Right atrium auricular region (tissue), 2 donors: ENCODE results near the gene VWC2. TPM values are rescaled to one million over a fixed set of nuclear protein-coding genes. Genes with fewer than 3 reads are reported as not detected.

Experiments used
- DNase-seq: peaks from one replicate; pipeline ENCODE4 v3.0.0-alpha.2; 2019; ENCODE audit warnings: low spot score
- H3K27ac ChIP-seq, 2 donors: fragments of 200-600 bp; sonication (generic); 1 replicate in 1 of 2; 2 replicates in 1 of 2; pipeline ENCODE4 v1.5.1; 2016 to 2019
- H3K27me3 ChIP-seq, 2 donors: fragments of 200-600 bp; sonication (generic); one replicate each; pipeline versions ENCODE4 v1.5.1 to v1.6.0; 2017 to 2019
- H3K36me3 ChIP-seq: fragments of 200-600 bp; sonication (generic); one replicate; pipeline ENCODE4 v1.5.1; 2016
- H3K4me1 ChIP-seq, 2 donors: fragments of 200-600 bp; sonication (generic); one replicate each; pipeline versions ENCODE4 v1.5.1 to v1.6.0; 2017 to 2019
- H3K4me3 ChIP-seq, 2 donors: fragments of 200-600 bp; sonication (generic); 1 replicate in 1 of 2; 2 replicates in 1 of 2; pipeline ENCODE4 v1.5.1; 2017 to 2019; ENCODE audit warnings: mild to moderate bottlenecking in 1 of 2, moderate library complexity in 1 of 2
- H3K9me3 ChIP-seq, 2 donors: fragments of 200-600 bp; sonication (generic); one replicate each; pipeline ENCODE4 v1.5.1; 2019
- total RNA-seq, 2 donors: library from RNA; depleted of rRNA; stranded (reverse); fragments of >200 nt; gene quantifications; one replicate each; pipeline ENCODE4 v1.1.0, GENCODE V29; 2016
- TF ChIP-seq, protein P1 (sequence below), 2 donors: fragments of 200-600 bp; sonication (generic); IDR thresholded peaks; one replicate each; pipeline ENCODE4 v1.5.1; 2019; ENCODE audit warnings: antibody characterized with exemption in 2 of 2

Gene VWC2
- 1 to 10 TPM; 1.7 to 4.0 TPM for total RNA-seq

GRCh38 chr7:49773218-49773935 is at the start of gene VWC2:
Gene VWC2, plus strand, starts transcription at chr7:49773638. Its CDS starts 1,798 bp downstream, at chr7:49775436.
- no peaks in the 10 kb centered on the region for H3K36me3 ChIP-seq
- TF ChIP-seq, protein P1, sequence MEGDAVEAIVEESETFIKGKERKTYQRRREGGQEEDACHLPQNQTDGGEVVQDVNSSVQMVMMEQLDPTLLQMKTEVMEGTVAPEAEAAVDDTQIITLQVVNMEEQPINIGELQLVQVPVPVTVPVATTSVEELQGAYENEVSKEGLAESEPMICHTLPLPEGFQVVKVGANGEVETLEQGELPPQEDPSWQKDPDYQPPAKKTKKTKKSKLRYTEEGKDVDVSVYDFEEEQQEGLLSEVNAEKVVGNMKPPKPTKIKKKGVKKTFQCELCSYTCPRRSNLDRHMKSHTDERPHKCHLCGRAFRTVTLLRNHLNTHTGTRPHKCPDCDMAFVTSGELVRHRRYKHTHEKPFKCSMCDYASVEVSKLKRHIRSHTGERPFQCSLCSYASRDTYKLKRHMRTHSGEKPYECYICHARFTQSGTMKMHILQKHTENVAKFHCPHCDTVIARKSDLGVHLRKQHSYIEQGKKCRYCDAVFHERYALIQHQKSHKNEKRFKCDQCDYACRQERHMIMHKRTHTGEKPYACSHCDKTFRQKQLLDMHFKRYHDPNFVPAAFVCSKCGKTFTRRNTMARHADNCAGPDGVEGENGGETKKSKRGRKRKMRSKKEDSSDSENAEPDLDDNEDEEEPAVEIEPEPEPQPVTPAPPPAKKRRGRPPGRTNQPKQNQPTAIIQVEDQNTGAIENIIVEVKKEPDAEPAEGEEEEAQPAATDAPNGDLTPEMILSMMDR (IDR thresholded peaks at IDR 0.05) = no peak
- no peaks in the 10 kb centered on the region for H3K9me3 ChIP-seq
- no peaks in the 10 kb centered on the region for H3K27me3 ChIP-seq
- H3K4me1 ChIP-seq = peaks cover 0 to 35% of the 10 kb centered on the region in 2 donors
- DNase-seq = no peak
- H3K4me3 ChIP-seq = peak within 1 kb of the TSS; percentile 65 to 71
- peak within 1 kb of the TSS; percentile 86 to 87 for H3K27ac ChIP-seq

DNA sequence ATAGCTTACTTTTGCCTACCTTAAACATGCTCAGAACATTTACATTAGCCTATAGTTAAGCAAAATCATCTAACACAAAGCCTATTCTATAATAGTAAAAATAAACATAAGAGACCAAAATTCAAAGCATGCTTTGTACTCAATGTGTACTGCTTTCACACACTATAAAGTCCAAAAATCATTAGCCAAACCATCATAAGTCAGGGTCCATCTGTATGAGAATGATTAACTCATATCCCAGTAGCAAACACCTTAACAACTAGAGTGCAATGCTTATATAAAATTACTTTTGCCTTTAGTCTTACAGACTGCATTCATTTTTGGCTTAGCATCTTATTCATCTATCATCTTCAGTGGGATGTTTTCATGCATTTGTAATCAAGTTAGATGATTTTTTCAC is 49.4 kb upstream of the VWC2 start:
- DNase-seq = no peak
- Histone ChIP-seq H3K4me3 (no peak overlapping the region), H3K9me3 (no peaks in the 10 kb centered on the region), H3K4me1 (no peaks in the 10 kb centered on the region), H3K27ac (no peak overlapping the region), H3K36me3 (no peaks in the 10 kb centered on the region), H3K27me3 (no peaks in the 10 kb centered on the region)
- TF ChIP-seq, protein P1 (IDR thresholded peaks at IDR 0.05) = no peak

GRCh38 chr7:49731836-49732235 is 41.6 kb upstream of the VWC2 start:
- Histone ChIP-seq H3K9me3 (no peaks in the 10 kb centered on the region), H3K36me3 (no peaks in the 10 kb centered on the region), H3K4me1 (no peaks in the 10 kb centered on the region), H3K4me3 (no peak overlapping the region), H3K27ac (no peak overlapping the region), H3K27me3 (no peaks in the 10 kb centered on the region)
- no peak for DNase-seq
- TF ChIP-seq, protein P1 (IDR thresholded peaks at IDR 0.05) = no peak

DNA sequence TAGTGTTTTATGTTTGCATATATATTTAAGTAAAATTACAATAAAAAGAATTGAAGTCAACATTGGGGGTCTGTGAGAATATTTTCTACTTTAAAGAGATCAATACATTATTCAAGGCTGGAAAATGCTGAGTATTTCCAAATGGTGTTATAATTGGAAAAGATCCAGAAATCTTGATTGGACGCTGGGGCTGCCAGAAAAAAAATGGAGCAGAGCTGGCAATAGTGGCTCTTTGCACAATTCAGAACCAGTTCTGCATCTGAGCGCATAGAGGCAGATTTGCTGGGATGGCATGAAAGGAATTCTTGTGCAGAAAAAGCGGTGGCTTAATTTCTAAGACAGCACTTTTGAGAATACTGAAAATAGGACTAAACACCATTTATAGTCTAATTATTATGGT is 10.8 kb upstream of the VWC2 start:
- Histone ChIP-seq H3K36me3 (no peaks in the 10 kb centered on the region), H3K27me3 (no peaks in the 10 kb centered on the region), H3K4me1 (no peaks in the 10 kb centered on the region), H3K27ac (no peak overlapping the region), H3K9me3 (no peaks in the 10 kb centered on the region), H3K4me3 (no peak overlapping the region)
- no peak for DNase-seq
- TF ChIP-seq, protein P1 (IDR thresholded peaks at IDR 0.05) = no peak

DNA sequence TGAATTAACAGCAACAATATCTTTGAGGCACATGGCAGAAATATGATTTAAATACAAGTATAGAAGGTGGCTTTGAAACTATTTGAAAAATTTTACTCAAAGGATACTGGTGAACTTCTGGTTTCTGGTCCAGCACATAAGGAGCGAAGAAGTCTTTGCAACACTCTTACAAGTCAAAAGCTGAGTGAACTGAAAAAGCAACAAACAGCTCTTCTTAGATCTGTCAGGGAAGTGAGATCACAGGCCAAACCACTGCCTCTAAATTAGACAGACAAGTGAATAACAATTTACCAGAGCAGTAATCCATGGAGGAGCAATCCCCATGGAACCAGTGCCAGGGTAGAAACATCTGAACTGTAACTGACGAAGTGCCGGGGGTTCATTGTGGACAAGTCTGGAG is 9.6 kb upstream of the VWC2 start:
- H3K9me3 ChIP-seq = no peaks in the 10 kb centered on the region
- H3K27me3 ChIP-seq = no peaks in the 10 kb centered on the region
- no peak overlapping the region for H3K4me3 ChIP-seq
- H3K4me1 ChIP-seq = no peaks in the 10 kb centered on the region
- no peak overlapping the region for H3K27ac ChIP-seq
- H3K36me3 ChIP-seq = no peaks in the 10 kb centered on the region
- TF ChIP-seq, protein P1 (IDR thresholded peaks at IDR 0.05) = no peak
- DNase-seq = no peak

GRCh38 chr7:49766966-49767365 is 6.5 kb upstream of the VWC2 start:
- H3K27me3 ChIP-seq = no peaks in the 10 kb centered on the region
- TF ChIP-seq, protein P1 (IDR thresholded peaks at IDR 0.05) = no peak
- H3K27ac ChIP-seq = no peak overlapping the region
- H3K36me3 ChIP-seq = no peaks in the 10 kb centered on the region
- DNase-seq = no peak
- H3K9me3 ChIP-seq = no peaks in the 10 kb centered on the region
- H3K4me1 ChIP-seq = no peaks in the 10 kb centered on the region
- H3K4me3 ChIP-seq = no peak overlapping the region
